ENCODE data around the gene GID4. TPM values are rescaled to one million over a fixed set of nuclear protein-coding genes. Genes with fewer than 3 reads are reported as not detected.

GID4 gene
- total RNA-seq, 4 donors from 2014 or later, result 7.5 to 18.1 (median 11.6) TPM

- Histone ChIP-seq H3K4me1 (no peaks in the 10 kb centered on the region), H3K27me3 (no peaks in the 10 kb centered on the region), H3K27ac (no peak overlapping the region), H3K9me3 (peaks cover 0 to 5% (median 0%) of the 10 kb centered on the region in 3 donors), H3K4me3 (no peak overlapping the region), H3K36me3 (peaks cover 0 to 54% (median 3%) of the 10 kb centered on the region in 3 donors)
- TF ChIP-seq POLR2A (IDR thresholded peaks at IDR 0.05) (no peak), CTCF (IDR thresholded peaks at IDR 0.05) (no peak)
- DNase-seq, result no peak
- intact Hi-C loops (cut with DNase I), result no loop called here
- 57 to 81% methylated on average over 3 to 5 of the region's 5 CpGs for WGBS, 2 donors
Observed at GRCh38 chr17:18008496-18009268, 30.5 kb upstream of the GID4 start.

- intact Hi-C loops (cut with DNase I), result loop anchor here (10.0 kb wide), 1 partner anchor 115 kb away; no protein-coding TSS in a partner anchor
- WGBS, 2 donors, result 42 to 87% methylated on average over 3 to 4 of the region's 8 CpGs
Observed at GRCh38 chr17:18009609-18010420, 29.4 kb upstream of the GID4 start.

GRCh38 chr17:18011286-18011685, 27.9 kb upstream of the GID4 start:
- H3K4me3 ChIP-seq, result no peak overlapping the region
- TF ChIP-seq CTCF (IDR thresholded peaks at IDR 0.05) (no peak), POLR2A (IDR thresholded peaks at IDR 0.05) (no peak)
- H3K9me3 ChIP-seq, result peaks cover 0 to 5% (median 0%) of the 10 kb centered on the region in 3 donors
- DNase-seq, result no peak
- H3K27me3 ChIP-seq, result no peaks in the 10 kb centered on the region
- intact Hi-C loops (cut with DNase I), result loop anchor here (10.0 kb wide), 1 partner anchor 116 kb away; no protein-coding TSS in a partner anchor
- 88 to 100% methylated on average over 2 to 5 of the region's 5 CpGs for WGBS, 2 donors
- peaks cover 3 to 69% (median 7%) of the 10 kb centered on the region in 3 donors for H3K36me3 ChIP-seq
- H3K4me1 ChIP-seq, result no peaks in the 10 kb centered on the region
- no peak overlapping the region for H3K27ac ChIP-seq

More at GRCh38 chr17:18009609-18010420, 29.4 kb upstream of the GID4 start:
- Histone ChIP-seq H3K27ac (no peak overlapping the region), H3K9me3 (peaks cover 0 to 5% (median 0%) of the 10 kb centered on the region in 3 donors), H3K27me3 (no peaks in the 10 kb centered on the region), H3K4me3 (no peak overlapping the region), H3K36me3 (peaks cover 0 to 58% (median 3%) of the 10 kb centered on the region in 3 donors), H3K4me1 (no peaks in the 10 kb centered on the region)
- DNase-seq, result no peak
- TF ChIP-seq POLR2A (IDR thresholded peaks at IDR 0.05), result no peak
- no peak for TF ChIP-seq CTCF (IDR thresholded peaks at IDR 0.05)

- DNase-seq, result no peak
- Histone ChIP-seq H3K27me3 (no peaks in the 10 kb centered on the region), H3K36me3 (peaks cover 3 to 67% (median 4%) of the 10 kb centered on the region in 3 donors), H3K27ac (no peak overlapping the region), H3K9me3 (peaks cover 0 to 5% (median 0%) of the 10 kb centered on the region in 3 donors), H3K4me3 (no peak overlapping the region), H3K4me1 (no peaks in the 10 kb centered on the region)
- WGBS, 2 donors, result 70 to 88% methylated on average over 3 to 4 of the region's 6 CpGs
- intact Hi-C loops (cut with DNase I), result loop anchor here (10.0 kb wide), 1 partner anchor 119 kb away; no protein-coding TSS in a partner anchor
- no peak for TF ChIP-seq POLR2A (IDR thresholded peaks at IDR 0.05)
- no peak for TF ChIP-seq CTCF (IDR thresholded peaks at IDR 0.05)
Observed at GRCh38 chr17:18014006-18014405, 25.2 kb upstream of the GID4 start.
